ENCODE data around the gene SHISAL1.

The SHISAL1 gene

GRCh38 chr22:44270556-44270880, 42.2 kb downstream of the SHISAL1 start:
- Histone ChIP-seq H3K4me1 (ENCODE audit: control insufficient read depth, insufficient read depth, low read length) (no peaks in the 10 kb centered on the region), H3K9me3 (ENCODE audit: control insufficient read depth, insufficient read depth, low read length) (no peaks in the 10 kb centered on the region), H3K4me3 (ENCODE audit: low read depth, low read length) (no peak overlapping the region), H3K9ac (ENCODE audit: low read depth, low read length) (no peak overlapping the region), H3K36me3 (ENCODE audit: control insufficient read depth, insufficient read depth, low read length) (no peaks in the 10 kb centered on the region), H3K27me3 (ENCODE audit: control insufficient read depth, insufficient read depth, low read length) (no peaks in the 10 kb centered on the region)

DNA sequence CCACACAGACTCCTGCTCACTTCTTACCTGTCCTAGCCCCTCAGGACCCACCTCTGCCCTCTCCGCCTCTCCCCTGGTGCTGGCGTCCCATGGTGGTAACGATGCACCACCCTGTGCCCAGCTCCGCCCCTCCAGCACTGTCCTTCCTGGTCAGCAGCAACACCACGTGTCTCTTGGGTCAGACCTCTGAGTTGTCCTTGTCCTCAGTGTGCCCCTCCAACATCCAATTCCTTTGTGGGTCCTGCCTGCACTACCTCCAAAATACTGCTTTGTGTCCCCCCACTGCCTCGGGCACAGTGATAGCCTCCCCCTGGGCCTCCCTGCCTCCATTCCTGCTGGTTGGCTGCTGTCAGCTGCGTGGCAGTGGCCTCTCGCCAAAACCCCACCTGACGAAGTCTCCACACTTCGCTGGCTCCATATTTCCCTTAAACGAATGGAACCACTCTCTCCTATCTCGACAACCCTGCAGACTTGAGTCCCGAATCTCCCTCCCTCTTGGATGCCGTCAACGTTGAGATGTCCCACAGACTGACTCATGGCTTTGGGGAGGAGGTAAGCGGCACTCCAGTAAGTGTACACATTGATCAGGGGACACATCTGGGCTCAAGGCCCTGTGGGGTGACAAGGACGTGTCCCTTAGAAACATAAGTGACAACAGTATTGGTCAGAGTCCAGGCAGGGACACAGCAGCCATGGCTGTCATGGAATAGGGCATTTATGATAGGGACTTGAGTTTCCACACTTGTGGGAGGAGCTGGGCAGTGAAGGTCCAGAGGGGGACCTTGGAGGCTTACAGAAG, 42.8 kb downstream of the SHISAL1 start:
- no peaks in the 10 kb centered on the region for H3K4me1 ChIP-seq (ENCODE audit: control insufficient read depth, insufficient read depth, low read length)
- no peak overlapping the region for H3K9ac ChIP-seq (ENCODE audit: low read depth, low read length)
- H3K36me3 ChIP-seq (ENCODE audit: control insufficient read depth, insufficient read depth, low read length), result no peaks in the 10 kb centered on the region
- H3K27me3 ChIP-seq (ENCODE audit: control insufficient read depth, insufficient read depth, low read length), result no peaks in the 10 kb centered on the region
- H3K9me3 ChIP-seq (ENCODE audit: control insufficient read depth, insufficient read depth, low read length), result no peaks in the 10 kb centered on the region
- H3K4me3 ChIP-seq (ENCODE audit: low read depth, low read length), result no peak overlapping the region

DNA sequence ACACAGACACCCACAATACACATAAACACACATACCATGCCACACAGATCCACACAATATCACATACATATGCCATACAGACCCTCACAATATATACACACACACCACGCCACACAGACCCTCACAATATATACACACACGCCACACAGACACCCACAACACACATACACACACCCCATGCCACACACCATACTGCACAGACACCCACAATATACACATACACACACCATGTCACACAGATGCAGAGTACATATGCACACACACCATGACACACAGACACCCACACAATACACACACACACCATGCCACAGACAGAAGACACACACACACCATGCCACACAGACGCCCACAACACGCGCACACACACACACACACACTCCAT, 43.6 kb downstream of the SHISAL1 start:
- Histone ChIP-seq H3K9me3 (ENCODE audit: control insufficient read depth, insufficient read depth, low read length) (no peaks in the 10 kb centered on the region), H3K36me3 (ENCODE audit: control insufficient read depth, insufficient read depth, low read length) (no peaks in the 10 kb centered on the region), H3K9ac (ENCODE audit: low read depth, low read length) (no peak overlapping the region)

DNA sequence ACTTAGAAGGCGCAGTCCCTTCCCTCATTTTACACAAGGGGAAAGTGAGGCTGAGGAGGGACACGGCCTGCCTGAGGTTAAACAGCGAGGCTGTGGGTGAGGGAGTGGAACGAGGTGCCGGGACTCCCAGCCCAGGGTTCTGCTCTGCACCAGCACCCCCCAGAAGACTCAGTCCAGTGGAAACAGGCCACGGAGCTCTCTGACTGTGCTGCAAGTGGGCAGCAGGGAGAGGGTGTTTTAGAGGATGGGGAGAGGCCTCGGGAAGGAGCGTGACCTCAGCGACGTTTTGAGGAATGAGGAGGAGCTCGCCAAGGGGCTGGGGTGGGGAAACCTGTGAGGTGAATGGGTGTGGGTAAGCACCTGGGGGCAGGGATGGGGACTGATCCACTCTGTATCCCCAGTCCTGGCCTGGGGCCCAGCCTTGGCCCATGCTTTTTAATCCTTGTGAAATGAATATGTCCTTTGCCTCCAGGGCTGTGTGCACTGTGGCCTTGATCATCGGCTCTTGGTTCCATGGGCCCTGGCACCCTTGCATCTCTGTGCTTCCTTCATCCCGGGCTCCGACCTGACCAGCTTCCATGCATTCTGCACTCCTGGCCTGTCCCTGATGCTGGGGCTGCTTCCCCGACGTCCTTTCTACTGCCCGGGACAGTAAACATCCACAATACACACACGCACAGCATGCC, 44.2 kb downstream of the SHISAL1 start:
- H3K36me3 ChIP-seq (ENCODE audit: control insufficient read depth, insufficient read depth, low read length), result no peaks in the 10 kb centered on the region
- no peak overlapping the region for H3K4me3 ChIP-seq (ENCODE audit: low read depth, low read length)
- no peak overlapping the region for H3K9ac ChIP-seq (ENCODE audit: low read depth, low read length)
- no peaks in the 10 kb centered on the region for H3K4me1 ChIP-seq (ENCODE audit: control insufficient read depth, insufficient read depth, low read length)
- no peaks in the 10 kb centered on the region for H3K27me3 ChIP-seq (ENCODE audit: control insufficient read depth, insufficient read depth, low read length)
- H3K9me3 ChIP-seq (ENCODE audit: control insufficient read depth, insufficient read depth, low read length), result no peaks in the 10 kb centered on the region

More for the DNA sequence above, 43.6 kb downstream of the SHISAL1 start:
- H3K4me3 ChIP-seq (ENCODE audit: low read depth, low read length), result no peak overlapping the region
- H3K27me3 ChIP-seq (ENCODE audit: control insufficient read depth, insufficient read depth, low read length), result no peaks in the 10 kb centered on the region
- no peaks in the 10 kb centered on the region for H3K4me1 ChIP-seq (ENCODE audit: control insufficient read depth, insufficient read depth, low read length)

DNA sequence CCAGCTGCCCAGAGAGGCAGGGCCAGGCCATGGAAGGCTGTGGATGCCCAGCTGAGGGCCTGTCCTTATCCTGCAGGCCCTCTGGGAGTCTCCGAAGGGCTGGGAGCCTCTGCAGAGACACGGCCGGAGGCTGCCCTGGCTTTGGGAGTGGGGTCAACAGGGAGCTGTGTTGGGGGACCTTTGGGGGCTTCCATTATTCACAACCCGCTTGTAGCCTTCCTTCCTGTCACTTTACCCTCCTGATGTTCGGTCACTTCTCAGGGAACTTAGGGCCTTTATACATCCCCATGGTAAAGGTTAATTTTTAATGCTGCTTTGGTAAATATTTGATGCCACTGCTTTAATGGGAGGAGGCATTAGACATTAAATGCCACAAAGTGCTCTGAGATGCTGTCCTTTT, 44.9 kb downstream of the SHISAL1 start:
- H3K9ac ChIP-seq (ENCODE audit: low read depth, low read length), result no peak overlapping the region
- no peaks in the 10 kb centered on the region for H3K9me3 ChIP-seq (ENCODE audit: control insufficient read depth, insufficient read depth, low read length)
- no peaks in the 10 kb centered on the region for H3K4me1 ChIP-seq (ENCODE audit: control insufficient read depth, insufficient read depth, low read length)
- no peaks in the 10 kb centered on the region for H3K36me3 ChIP-seq (ENCODE audit: control insufficient read depth, insufficient read depth, low read length)
- no peaks in the 10 kb centered on the region for H3K27me3 ChIP-seq (ENCODE audit: control insufficient read depth, insufficient read depth, low read length)
- H3K4me3 ChIP-seq (ENCODE audit: low read depth, low read length), result no peak overlapping the region

DNA sequence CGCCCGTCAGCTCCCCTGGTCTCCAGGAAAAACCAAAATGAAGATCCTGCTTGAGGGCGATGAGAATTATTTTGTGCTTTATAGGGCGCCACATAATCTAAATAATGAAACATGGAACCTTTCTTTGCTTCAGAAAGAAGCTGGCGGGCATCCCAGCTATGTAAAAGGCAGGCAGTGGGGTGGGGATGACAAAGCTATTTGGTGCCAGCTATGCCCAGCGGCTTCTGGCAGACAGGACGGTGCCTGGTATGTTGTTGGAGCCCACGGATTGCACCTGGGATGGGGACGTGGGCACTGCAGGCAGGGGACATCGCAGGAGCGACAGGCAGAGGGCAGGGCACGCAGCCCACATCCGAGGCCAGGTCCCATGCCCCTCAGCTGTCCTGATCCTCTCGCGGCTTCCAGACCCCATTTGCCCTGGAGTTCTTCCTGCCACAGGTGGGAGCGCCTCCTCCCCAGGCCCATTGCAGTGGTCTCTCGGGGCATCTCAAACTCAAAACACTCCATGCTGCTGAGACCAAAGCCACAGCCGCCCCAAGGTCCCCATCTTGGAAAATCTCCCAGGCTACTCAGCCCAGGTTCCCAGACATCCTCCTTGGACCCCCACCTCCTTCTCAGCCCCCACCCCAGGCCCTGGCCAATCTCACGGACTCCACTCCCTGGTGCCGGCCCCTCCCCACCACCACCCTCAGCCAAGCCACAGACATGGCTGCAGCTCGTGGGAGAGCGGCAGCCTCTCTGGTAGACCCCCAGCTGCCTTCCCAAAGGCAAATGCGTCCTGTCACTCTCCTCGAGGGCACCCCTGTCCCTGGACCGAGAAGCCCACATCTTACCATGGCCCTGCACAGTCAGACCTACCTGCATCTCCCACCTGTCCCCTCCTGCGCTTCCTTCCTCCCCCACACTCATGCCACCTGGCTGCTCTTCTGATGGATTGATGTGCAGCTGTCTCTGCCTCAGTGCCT, 45.7 kb downstream of the SHISAL1 start:
- no peaks in the 10 kb centered on the region for H3K9me3 ChIP-seq (ENCODE audit: control insufficient read depth, insufficient read depth, low read length)
- no peak overlapping the region for H3K9ac ChIP-seq (ENCODE audit: low read depth, low read length)
- H3K4me1 ChIP-seq (ENCODE audit: control insufficient read depth, insufficient read depth, low read length), result no peaks in the 10 kb centered on the region
- no peaks in the 10 kb centered on the region for H3K36me3 ChIP-seq (ENCODE audit: control insufficient read depth, insufficient read depth, low read length)
- no peak overlapping the region for H3K4me3 ChIP-seq (ENCODE audit: low read depth, low read length)
- H3K27me3 ChIP-seq (ENCODE audit: control insufficient read depth, insufficient read depth, low read length), result no peaks in the 10 kb centered on the region

GRCh38 chr22:44263547-44263946, 49.2 kb downstream of the SHISAL1 start:
- Histone ChIP-seq H3K9ac (ENCODE audit: low read depth, low read length) (no peak overlapping the region), H3K4me1 (ENCODE audit: control insufficient read depth, insufficient read depth, low read length) (no peaks in the 10 kb centered on the region), H3K27me3 (ENCODE audit: control insufficient read depth, insufficient read depth, low read length) (no peaks in the 10 kb centered on the region), H3K9me3 (ENCODE audit: control insufficient read depth, insufficient read depth, low read length) (no peaks in the 10 kb centered on the region), H3K4me3 (ENCODE audit: low read depth, low read length) (no peak overlapping the region), H3K36me3 (ENCODE audit: control insufficient read depth, insufficient read depth, low read length) (no peaks in the 10 kb centered on the region)

- Histone ChIP-seq H3K4me1 (ENCODE audit: control insufficient read depth, insufficient read depth, low read length) (no peaks in the 10 kb centered on the region), H3K4me3 (ENCODE audit: low read depth, low read length) (no peak overlapping the region), H3K36me3 (ENCODE audit: control insufficient read depth, insufficient read depth, low read length) (no peaks in the 10 kb centered on the region), H3K9ac (ENCODE audit: low read depth, low read length) (no peak overlapping the region), H3K27me3 (ENCODE audit: control insufficient read depth, insufficient read depth, low read length) (no peaks in the 10 kb centered on the region), H3K9me3 (ENCODE audit: control insufficient read depth, insufficient read depth, low read length) (no peaks in the 10 kb centered on the region)
These were observed 50.7 kb downstream of the SHISAL1 start for GRCh38 chr22:44261861-44262595.

GRCh38 chr22:44261164-44261860, 51.4 kb downstream of the SHISAL1 start:
- Histone ChIP-seq H3K4me3 (ENCODE audit: low read depth, low read length) (no peak overlapping the region), H3K36me3 (ENCODE audit: control insufficient read depth, insufficient read depth, low read length) (no peaks in the 10 kb centered on the region), H3K27me3 (ENCODE audit: control insufficient read depth, insufficient read depth, low read length) (no peaks in the 10 kb centered on the region), H3K4me1 (ENCODE audit: control insufficient read depth, insufficient read depth, low read length) (no peaks in the 10 kb centered on the region), H3K9ac (ENCODE audit: low read depth, low read length) (no peak overlapping the region), H3K9me3 (ENCODE audit: control insufficient read depth, insufficient read depth, low read length) (no peaks in the 10 kb centered on the region)

DNA sequence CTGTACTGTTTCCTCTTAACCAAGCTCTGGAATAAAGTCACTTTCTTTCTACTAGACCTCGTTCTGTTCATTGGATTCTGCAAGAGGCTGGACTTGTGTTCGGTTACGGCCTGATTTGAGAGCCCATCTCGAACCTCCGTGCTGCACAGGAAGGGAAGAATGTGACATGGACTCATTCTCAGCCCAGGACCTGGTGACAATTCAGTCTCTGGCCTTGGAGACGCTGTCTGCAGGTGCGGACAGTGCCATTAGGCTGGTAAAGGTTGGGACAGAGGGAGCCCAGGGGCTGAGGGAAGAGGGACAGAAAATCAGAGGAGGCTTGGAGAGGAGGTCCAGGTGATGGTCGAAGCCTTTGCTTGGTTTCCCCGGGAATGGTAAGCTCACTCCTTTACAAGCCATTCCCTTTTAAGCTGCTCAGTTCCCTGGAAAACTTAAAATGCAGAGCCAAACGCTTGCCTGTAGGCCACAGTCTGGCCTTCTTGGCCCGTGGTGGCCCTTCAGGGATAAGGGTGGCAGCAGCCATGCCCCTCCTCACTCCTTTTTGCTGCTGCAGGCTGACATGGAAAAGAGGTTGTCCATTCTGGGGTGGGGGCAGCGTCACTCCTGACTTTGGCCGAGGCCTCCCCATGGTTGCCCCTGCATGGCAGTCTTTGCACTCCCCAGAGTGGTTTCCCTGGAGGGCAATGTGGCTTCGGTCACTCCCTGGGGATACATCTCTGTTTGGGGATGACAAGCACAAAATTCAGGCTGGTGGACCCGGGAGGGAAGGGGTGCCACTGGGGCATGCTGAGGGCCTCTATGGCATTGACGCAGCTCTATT, 52.3 kb downstream of the SHISAL1 start:
- no peak overlapping the region for H3K4me3 ChIP-seq (ENCODE audit: low read depth, low read length)
- H3K27me3 ChIP-seq (ENCODE audit: control insufficient read depth, insufficient read depth, low read length), result no peaks in the 10 kb centered on the region
- no peaks in the 10 kb centered on the region for H3K4me1 ChIP-seq (ENCODE audit: control insufficient read depth, insufficient read depth, low read length)
- no peaks in the 10 kb centered on the region for H3K36me3 ChIP-seq (ENCODE audit: control insufficient read depth, insufficient read depth, low read length)
- H3K9ac ChIP-seq (ENCODE audit: low read depth, low read length), result no peak overlapping the region
- H3K9me3 ChIP-seq (ENCODE audit: control insufficient read depth, insufficient read depth, low read length), result no peaks in the 10 kb centered on the region
